HFFc6 (cell line): ENCODE data around the gene CCDC136. TPM values are rescaled to one million over a fixed set of nuclear protein-coding genes. Genes with fewer than 3 reads are reported as not detected.
A peak's percentile ranks its signal among the peaks of the same experiment; 100 is the strongest.

Experiments used
- DNase-seq: peaks from one replicate; pipeline ENCODE4 v3.0.0-alpha.2; 2018
- H3K27ac Mint-ChIP-seq: 2 replicates; pipeline ENCODE4 v1.8.0; 2020; ENCODE audit warnings: mild to moderate bottlenecking, mixed read lengths
- H3K27me3 Mint-ChIP-seq: 2 replicates; pipeline ENCODE4 v1.8.0; 2021; ENCODE audit warnings: mild to moderate bottlenecking, moderate library complexity, mixed read lengths; ENCODE audit not compliant: insufficient read depth
- H3K36me3 Mint-ChIP-seq: 2 replicates; pipeline ENCODE4 v1.8.0; 2021; ENCODE audit warnings: low read depth, mixed read lengths
- H3K4me1 Mint-ChIP-seq: 2 replicates; pipeline ENCODE4 v1.8.0; 2020; ENCODE audit warnings: low read depth, mixed read lengths
- H3K4me3 Mint-ChIP-seq: 2 replicates; pipeline ENCODE4 v1.8.0; 2020; ENCODE audit warnings: mild to moderate bottlenecking, moderate library complexity, mixed read lengths
- H3K9me3 Mint-ChIP-seq: 2 replicates; pipeline ENCODE4 v1.8.0; 2020; ENCODE audit warnings: mild to moderate bottlenecking, mixed read lengths
- total RNA-seq, 6 experiments: library from RNA; stranded (reverse); fragmentation: NEBNext Ultra II Directional; extraction: Animal tissue kit (Norgen Biotek cat#: 25700); gene quantifications; 2 replicates in 1 of 6; 3 replicates in 5 of 6; pipeline ENCODE4 v1.2.3, GENCODE V29; 2021
- TF ChIP-seq, protein P1 (sequence below): fragments of 200-600 bp; sonication (generic); IDR thresholded peaks from 2 replicates; pipeline ENCODE4 v1.5.0; 2021; ENCODE audit warnings: antibody characterized with exemption, mild to moderate bottlenecking

The CCDC136 gene
- total RNA-seq, 6 experiments from 2014 or later, result 7.4 to 16.5 (median 13.7) TPM

- TF ChIP-seq, protein P1, sequence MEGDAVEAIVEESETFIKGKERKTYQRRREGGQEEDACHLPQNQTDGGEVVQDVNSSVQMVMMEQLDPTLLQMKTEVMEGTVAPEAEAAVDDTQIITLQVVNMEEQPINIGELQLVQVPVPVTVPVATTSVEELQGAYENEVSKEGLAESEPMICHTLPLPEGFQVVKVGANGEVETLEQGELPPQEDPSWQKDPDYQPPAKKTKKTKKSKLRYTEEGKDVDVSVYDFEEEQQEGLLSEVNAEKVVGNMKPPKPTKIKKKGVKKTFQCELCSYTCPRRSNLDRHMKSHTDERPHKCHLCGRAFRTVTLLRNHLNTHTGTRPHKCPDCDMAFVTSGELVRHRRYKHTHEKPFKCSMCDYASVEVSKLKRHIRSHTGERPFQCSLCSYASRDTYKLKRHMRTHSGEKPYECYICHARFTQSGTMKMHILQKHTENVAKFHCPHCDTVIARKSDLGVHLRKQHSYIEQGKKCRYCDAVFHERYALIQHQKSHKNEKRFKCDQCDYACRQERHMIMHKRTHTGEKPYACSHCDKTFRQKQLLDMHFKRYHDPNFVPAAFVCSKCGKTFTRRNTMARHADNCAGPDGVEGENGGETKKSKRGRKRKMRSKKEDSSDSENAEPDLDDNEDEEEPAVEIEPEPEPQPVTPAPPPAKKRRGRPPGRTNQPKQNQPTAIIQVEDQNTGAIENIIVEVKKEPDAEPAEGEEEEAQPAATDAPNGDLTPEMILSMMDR, result no peak
- H3K9me3 Mint-ChIP-seq, result no peaks in the 10 kb centered on the region
- H3K27me3 Mint-ChIP-seq, result peaks cover 20% of the 10 kb centered on the region
- H3K4me3 Mint-ChIP-seq, result no peak overlapping the region
- no peak for DNase-seq
- H3K36me3 Mint-ChIP-seq, result peaks cover 19% of the 10 kb centered on the region; the same call in 1 of the 2 replicates
- no peaks in the 10 kb centered on the region for H3K4me1 Mint-ChIP-seq
- H3K27ac Mint-ChIP-seq, result no peak overlapping the region
Observed at GRCh38 chr7:128849156-128849515, 57.4 kb downstream of the CCDC136 start.

GRCh38 chr7:128849804-128850490 lies 58.2 kb downstream of the CCDC136 start:
- DNase-seq, result no peak
- Mint-ChIP-seq H3K36me3 (peaks cover 13% of the 10 kb centered on the region; the same call in 1 of the 2 replicates), H3K27me3 (peaks cover 22% of the 10 kb centered on the region), H3K27ac (peak overlapping the region; percentile 26; the same call in 1 of the 2 replicates), H3K9me3 (no peaks in the 10 kb centered on the region), H3K4me3 (no peak overlapping the region), H3K4me1 (no peaks in the 10 kb centered on the region)
- TF ChIP-seq, protein P1, result no peak

GRCh38 chr7:128852537-128853254 lies 60.9 kb downstream of the CCDC136 start:
- 0 out of 2 replicates have a peak overlapping the region, but pooled peaks have one; percentile 18 for H3K27ac Mint-ChIP-seq
- H3K36me3 Mint-ChIP-seq, result peaks cover 11% of the 10 kb centered on the region; the same call in 1 of the 2 replicates
- TF ChIP-seq, protein P1, result no peak

GRCh38 chr7:128853799-128854198 lies 62.0 kb downstream of the CCDC136 start:
- Mint-ChIP-seq H3K36me3 (peaks cover 11% of the 10 kb centered on the region; the same call in 1 of the 2 replicates), H3K27ac (no peak overlapping the region), H3K9me3 (no peaks in the 10 kb centered on the region; the same call in 1 of the 2 replicates), H3K4me1 (no peaks in the 10 kb centered on the region), H3K27me3 (peaks cover 19% of the 10 kb centered on the region), H3K4me3 (no peak overlapping the region)
- TF ChIP-seq, protein P1, result no peak
- DNase-seq, result no peak

More at GRCh38 chr7:128852537-128853254, 60.9 kb downstream of the CCDC136 start:
- Mint-ChIP-seq H3K4me1 (no peaks in the 10 kb centered on the region), H3K27me3 (peaks cover 23% of the 10 kb centered on the region), H3K9me3 (no peaks in the 10 kb centered on the region; the same call in 1 of the 2 replicates), H3K4me3 (no peak overlapping the region)
- DNase-seq, result no peak

GRCh38 chr7:128854396-128854795 lies 62.6 kb downstream of the CCDC136 start:
- Mint-ChIP-seq H3K4me1 (peaks cover 5% of the 10 kb centered on the region), H3K36me3 (peaks cover 17% of the 10 kb centered on the region; the same call in 1 of the 2 replicates), H3K27ac (no peak overlapping the region), H3K9me3 (no peaks in the 10 kb centered on the region; the same call in 1 of the 2 replicates), H3K4me3 (no peak overlapping the region), H3K27me3 (peaks cover 25% of the 10 kb centered on the region)
- no peak for DNase-seq
- TF ChIP-seq, protein P1, result no peak
